Activated CD4-positive, alpha-beta T cell treated with anti-CD3 and anti-CD28 coated beads for 24 hours (primary cell): ENCODE data around the gene RTP1.
"Not testable (repeated sequence)": the region's sequence is repeated elsewhere in the genome, so short reads cannot be mapped to it uniquely, and the experiment has no call there.

Experiments
- DNase-seq, 2 donors: peaks; one replicate each; pipeline ENCODE4 v3.0.0-alpha.2; 2020; ENCODE audit warnings: low read depth in 2 of 2

The RTP1 gene, protein sequence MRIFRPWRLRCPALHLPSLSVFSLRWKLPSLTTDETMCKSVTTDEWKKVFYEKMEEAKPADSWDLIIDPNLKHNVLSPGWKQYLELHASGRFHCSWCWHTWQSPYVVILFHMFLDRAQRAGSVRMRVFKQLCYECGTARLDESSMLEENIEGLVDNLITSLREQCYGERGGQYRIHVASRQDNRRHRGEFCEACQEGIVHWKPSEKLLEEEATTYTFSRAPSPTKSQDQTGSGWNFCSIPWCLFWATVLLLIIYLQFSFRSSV

GRCh38 chr3:187197335-187197649 lies at the start of gene RTP1:
TSS of gene RTP1 (plus strand) at chr3:187197486. CDS start at chr3:187197516, 30 bp downstream.
- DNase-seq = no peak

- no peak for DNase-seq
Measured at GRCh38 chr3:187150186-187150585, 47.1 kb upstream of the RTP1 start.

DNA sequence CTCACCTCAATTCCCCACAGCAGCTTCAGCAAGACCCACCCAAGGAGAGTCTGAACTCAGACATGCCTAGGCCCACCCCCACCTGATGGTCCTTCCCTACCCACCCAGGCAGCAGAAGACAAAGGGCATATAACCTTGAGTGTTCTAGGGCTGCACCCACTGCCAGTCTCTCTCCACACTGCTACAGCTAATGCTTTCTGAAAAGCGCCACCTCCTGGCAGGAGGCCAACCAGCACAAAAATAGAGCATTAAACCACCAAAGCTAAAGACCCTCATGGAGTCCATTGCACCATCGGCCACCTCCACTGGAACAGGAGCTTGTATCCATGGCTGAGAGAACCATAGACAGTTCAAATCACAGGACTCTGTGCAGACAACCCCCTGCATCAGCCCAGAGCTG lies 46.7 kb upstream of the RTP1 start:
- peak; percentile 47 to 58 for DNase-seq

DNA sequence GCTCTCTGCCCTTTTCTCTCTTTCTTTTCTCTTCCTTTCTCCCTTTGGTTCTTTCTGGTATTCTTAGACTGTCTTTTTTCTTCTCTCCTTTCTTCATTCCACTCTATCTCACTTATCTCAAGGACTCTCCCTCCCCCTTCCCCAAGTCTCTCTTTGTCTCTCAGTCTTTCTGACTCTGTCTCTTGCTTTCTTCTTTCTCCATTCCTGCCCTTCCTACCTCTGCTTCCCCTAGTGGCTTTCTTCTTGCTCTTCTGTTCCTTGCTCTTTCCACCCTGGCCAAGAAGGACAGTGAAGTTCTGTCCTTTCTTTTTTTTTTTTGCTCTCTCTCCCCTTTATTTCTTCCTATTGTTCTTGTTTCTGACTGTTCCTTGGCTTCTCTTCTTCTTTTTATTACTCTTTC lies 35.7 kb upstream of the RTP1 start:
- no peak for DNase-seq

DNA sequence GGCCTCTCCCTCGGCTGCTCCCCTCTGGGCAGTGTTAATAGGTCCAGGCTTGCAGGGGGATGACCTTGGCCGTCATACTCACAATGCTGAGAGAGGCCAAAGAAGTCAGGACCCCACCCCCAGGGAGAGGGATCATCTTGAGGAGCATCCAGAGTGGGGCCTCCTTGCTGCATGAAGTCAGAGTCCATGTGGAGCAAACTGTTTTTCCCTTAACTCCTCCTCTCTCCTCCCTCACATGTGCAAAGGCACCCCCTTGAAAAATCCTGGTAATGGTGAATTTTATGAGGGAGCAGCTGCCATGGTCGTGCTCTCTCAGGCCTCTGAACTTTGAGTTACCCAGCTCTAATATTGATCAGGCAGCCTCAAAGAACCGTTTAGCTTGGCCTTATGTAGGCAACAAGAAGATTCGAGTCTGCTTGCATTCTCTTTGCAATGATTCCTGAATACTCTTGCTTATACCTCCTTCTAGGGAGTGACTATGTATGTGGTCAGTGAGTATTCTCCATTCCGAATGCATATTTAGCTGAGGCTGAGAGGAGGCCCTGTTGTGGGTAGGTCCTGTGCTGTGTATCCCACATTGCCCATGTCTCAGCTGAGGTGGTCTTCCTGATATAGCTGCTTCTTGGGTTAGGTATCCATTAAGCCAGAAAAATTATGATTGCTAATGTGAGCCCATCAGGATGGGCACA lies 34.9 kb upstream of the RTP1 start:
- DNase-seq = no peak

- peak in 1 of 2 donors; percentile 39 for DNase-seq
Measured at GRCh38 chr3:187165144-187165543, 32.1 kb upstream of the RTP1 start.

DNA sequence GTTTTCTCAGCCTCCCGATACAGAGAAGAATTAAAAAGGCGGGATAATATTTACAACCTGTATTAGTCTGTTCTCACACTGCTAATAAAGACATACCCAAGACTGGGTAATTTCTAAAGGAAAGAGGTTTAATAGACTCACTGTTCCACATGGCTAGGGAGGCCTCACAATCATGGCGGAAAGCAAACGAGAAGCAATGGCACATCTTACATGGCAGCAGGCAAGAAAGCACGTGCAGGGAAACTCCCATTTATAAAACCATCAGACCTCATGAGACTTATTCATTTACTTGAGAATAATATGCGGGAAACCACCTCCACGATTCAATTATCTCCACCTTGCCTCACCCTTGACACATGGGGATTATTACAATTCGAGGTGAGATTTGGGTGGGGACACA lies 30.5 kb upstream of the RTP1 start:
- no peak for DNase-seq

- no peak for DNase-seq
Measured at GRCh38 chr3:187167777-187168176, 29.5 kb upstream of the RTP1 start.

GRCh38 chr3:187169231-187169960 lies 27.9 kb upstream of the RTP1 start:
- DNase-seq = no peak

- not testable (repeated sequence) for DNase-seq
Measured at GRCh38 chr3:187170911-187171310, 26.4 kb upstream of the RTP1 start.

- no peak for DNase-seq
Measured at GRCh38 chr3:187172929-187173328, 24.4 kb upstream of the RTP1 start.

- no peak for DNase-seq
Measured at GRCh38 chr3:187181454-187182170, 15.7 kb upstream of the RTP1 start.

GRCh38 chr3:187183210-187183862 lies 13.9 kb upstream of the RTP1 start:
- DNase-seq = no peak

- no peak for DNase-seq
Measured at GRCh38 chr3:187183903-187184302, 13.4 kb upstream of the RTP1 start.

DNA sequence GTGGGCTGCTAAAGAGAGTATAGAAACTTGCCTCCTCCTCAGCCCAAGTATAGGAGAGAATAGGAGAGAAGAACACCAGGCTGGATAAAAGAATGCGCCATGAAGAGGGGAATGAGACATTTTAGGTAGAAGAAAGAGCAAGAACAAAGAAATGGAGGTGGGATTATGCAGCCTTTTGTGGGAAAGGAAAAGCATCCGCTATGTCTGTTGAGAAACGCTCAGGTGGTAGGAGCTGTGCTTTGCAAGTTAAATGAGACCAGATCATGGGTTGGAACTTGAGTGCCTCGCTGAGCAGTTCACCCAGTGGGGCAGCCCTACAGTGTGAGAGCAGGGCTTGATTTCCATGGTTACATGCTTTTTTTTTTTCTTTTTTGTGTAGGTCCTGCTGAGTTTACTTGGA lies 11.5 kb upstream of the RTP1 start:
- DNase-seq = no peak

- DNase-seq = no peak
Measured at GRCh38 chr3:187186375-187186774, 10.9 kb upstream of the RTP1 start.

DNA sequence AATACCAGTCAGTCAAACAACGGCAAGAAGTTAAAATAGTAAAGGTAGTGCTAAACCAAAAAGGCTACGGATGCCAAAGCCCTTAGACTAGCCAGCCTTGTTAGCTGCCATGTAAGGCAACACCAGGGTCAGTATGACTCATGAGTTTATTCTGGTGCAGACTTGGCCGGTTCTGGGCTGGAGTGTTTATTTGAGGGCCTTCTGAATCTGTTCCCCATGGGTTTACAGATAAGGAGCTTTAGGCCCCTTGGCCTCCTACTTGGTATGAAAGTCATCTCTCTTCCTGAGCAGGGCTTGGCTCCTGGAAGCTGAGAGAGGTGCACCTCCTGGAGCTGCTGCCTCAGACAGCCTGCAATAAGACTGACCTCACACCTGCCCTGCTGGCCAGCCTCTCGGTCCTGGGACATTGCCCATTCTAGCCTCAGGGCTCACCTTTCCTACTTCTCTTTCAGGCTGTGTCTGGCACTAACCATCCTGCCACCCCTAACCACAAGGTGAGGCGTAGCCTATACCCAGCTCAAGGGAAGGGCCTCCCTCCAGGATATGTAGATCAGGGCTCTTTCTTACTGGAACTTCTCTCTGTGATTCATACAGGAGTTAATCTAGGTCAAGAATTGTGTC lies 10.4 kb upstream of the RTP1 start:
- no peak for DNase-seq

DNA sequence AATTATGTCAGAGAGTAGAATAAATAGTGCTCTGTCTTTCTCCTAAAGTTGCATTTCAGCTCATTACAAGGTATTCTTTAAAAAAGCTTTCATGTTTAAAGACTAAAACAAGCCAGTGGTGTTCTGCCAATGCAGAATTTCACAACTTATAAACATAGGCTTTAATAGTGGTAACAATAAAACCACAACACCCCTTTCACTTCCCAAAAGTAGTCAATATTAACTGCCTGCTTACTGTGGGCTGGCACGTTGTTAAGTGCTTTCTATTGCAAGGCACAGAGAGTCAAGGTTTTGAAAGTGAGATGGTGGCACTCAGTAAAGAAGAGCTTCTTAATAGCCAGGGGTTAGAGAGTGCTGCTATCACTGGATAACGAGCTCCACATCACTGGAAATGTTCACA lies 8.4 kb upstream of the RTP1 start:
- DNase-seq = no peak

DNA sequence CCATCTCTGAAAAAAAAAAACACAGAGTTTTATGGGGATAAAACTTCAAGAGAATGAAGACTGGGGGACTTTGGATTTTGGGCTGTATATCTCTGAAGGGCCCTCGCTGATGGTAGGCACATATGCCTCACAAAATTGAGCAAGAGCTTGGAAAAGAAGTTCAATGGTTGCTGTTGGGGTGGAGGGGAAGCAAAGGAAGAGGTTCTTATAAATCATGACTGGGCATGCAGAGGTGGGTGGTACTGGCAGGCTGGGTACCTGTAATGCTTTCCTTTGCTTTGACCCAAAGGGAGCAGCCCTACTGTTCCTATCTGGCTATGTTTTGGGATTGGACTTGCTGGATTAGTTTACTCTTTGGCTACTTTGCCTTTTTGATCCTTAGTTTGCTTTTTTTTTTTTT lies 6.0 kb upstream of the RTP1 start:
- no peak for DNase-seq

GRCh38 chr3:187193181-187193580 lies 4.1 kb upstream of the RTP1 start:
- no peak for DNase-seq

GRCh38 chr3:187196573-187197334 lies 532 bp upstream of the RTP1 start:
- no peak for DNase-seq
